Right atrium auricular region (tissue), 2 donors: ENCODE data around the gene GCK. TPM values are rescaled to one million over a fixed set of nuclear protein-coding genes. Genes with fewer than 3 reads are reported as not detected.
"Not testable (repeated sequence)": the region's sequence is repeated elsewhere in the genome, so short reads cannot be mapped to it uniquely, and the experiment has no call there.

Experiments
- DNase-seq: peaks from one replicate; pipeline ENCODE4 v3.0.0-alpha.2; 2019; ENCODE audit warnings: low spot score
- H3K27ac ChIP-seq, 2 donors: fragments of 200-600 bp; sonication (generic); 1 replicate in 1 of 2; 2 replicates in 1 of 2; pipeline ENCODE4 v1.5.1; 2016 to 2019
- H3K27me3 ChIP-seq, 2 donors: fragments of 200-600 bp; sonication (generic); one replicate each; pipeline versions ENCODE4 v1.5.1 to v1.6.0; 2017 to 2019
- H3K36me3 ChIP-seq: fragments of 200-600 bp; sonication (generic); one replicate; pipeline ENCODE4 v1.5.1; 2016
- H3K4me1 ChIP-seq, 2 donors: fragments of 200-600 bp; sonication (generic); one replicate each; pipeline versions ENCODE4 v1.5.1 to v1.6.0; 2017 to 2019
- H3K4me3 ChIP-seq, 2 donors: fragments of 200-600 bp; sonication (generic); 1 replicate in 1 of 2; 2 replicates in 1 of 2; pipeline ENCODE4 v1.5.1; 2017 to 2019; ENCODE audit warnings: mild to moderate bottlenecking in 1 of 2, moderate library complexity in 1 of 2
- H3K9me3 ChIP-seq, 2 donors: fragments of 200-600 bp; sonication (generic); one replicate each; pipeline ENCODE4 v1.5.1; 2019
- total RNA-seq, 2 donors: library from RNA; depleted of rRNA; stranded (reverse); fragments of >200 nt; gene quantifications; one replicate each; pipeline ENCODE4 v1.1.0, GENCODE V29; 2016
- TF ChIP-seq, protein P1 (sequence below), 2 donors: fragments of 200-600 bp; sonication (generic); IDR thresholded peaks; one replicate each; pipeline ENCODE4 v1.5.1; 2019; ENCODE audit warnings: antibody characterized with exemption in 2 of 2

The GCK gene
- total RNA-seq, 2 donors from 2014 or later: 11.1 to 21.0 TPM

- Histone ChIP-seq H3K4me3 (no peak overlapping the region), H3K27me3 (no peaks in the 10 kb centered on the region), H3K4me1 (peaks cover 0 to 46% of the 10 kb centered on the region in 2 donors), H3K9me3 (peaks cover 0 to 8% of the 10 kb centered on the region in 2 donors), H3K36me3 (no peaks in the 10 kb centered on the region), H3K27ac (peak overlapping the region in 1 of 2 donors; percentile 92)
- DNase-seq: no peak
- TF ChIP-seq, protein P1, sequence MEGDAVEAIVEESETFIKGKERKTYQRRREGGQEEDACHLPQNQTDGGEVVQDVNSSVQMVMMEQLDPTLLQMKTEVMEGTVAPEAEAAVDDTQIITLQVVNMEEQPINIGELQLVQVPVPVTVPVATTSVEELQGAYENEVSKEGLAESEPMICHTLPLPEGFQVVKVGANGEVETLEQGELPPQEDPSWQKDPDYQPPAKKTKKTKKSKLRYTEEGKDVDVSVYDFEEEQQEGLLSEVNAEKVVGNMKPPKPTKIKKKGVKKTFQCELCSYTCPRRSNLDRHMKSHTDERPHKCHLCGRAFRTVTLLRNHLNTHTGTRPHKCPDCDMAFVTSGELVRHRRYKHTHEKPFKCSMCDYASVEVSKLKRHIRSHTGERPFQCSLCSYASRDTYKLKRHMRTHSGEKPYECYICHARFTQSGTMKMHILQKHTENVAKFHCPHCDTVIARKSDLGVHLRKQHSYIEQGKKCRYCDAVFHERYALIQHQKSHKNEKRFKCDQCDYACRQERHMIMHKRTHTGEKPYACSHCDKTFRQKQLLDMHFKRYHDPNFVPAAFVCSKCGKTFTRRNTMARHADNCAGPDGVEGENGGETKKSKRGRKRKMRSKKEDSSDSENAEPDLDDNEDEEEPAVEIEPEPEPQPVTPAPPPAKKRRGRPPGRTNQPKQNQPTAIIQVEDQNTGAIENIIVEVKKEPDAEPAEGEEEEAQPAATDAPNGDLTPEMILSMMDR (IDR thresholded peaks at IDR 0.05): no peak
These were observed 62.1 kb downstream of the GCK start for GRCh38 chr7:44127161-44127560.

- H3K9me3 ChIP-seq, H3K27ac ChIP-seq, H3K4me3 ChIP-seq, DNase-seq, H3K36me3 ChIP-seq, H3K27me3 ChIP-seq: not testable (repeated sequence)
- H3K4me1 ChIP-seq: peaks cover 0 to 49% of the 10 kb centered on the region in 2 donors
These were observed 62.7 kb downstream of the GCK start for GRCh38 chr7:44126574-44126973.

DNA sequence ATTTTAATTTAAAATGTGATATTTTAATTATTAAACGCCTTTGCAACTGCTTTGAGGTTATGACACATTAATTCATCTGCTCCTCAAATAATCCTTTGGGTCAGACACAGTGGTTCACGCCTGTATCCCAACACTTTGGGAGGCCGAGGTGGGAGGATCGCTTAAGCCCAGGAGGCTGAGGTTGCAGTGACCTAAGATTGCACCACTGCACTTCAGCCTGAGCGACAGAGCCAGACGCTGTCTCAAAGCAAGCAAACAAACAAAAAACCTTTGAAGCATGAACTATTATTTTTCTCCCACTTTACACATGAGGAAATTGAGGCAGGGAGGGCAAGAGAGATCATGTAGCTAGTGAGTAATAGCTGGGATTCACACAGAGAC is 64.4 kb downstream of the GCK start:
- no peak overlapping the region for H3K27ac ChIP-seq
- H3K36me3 ChIP-seq: no peaks in the 10 kb centered on the region
- H3K4me1 ChIP-seq: peaks cover 0 to 49% of the 10 kb centered on the region in 2 donors
- no peak for DNase-seq
- H3K9me3 ChIP-seq: peaks cover 0 to 8% of the 10 kb centered on the region in 2 donors
- no peak overlapping the region for H3K4me3 ChIP-seq
- H3K27me3 ChIP-seq: no peaks in the 10 kb centered on the region
- TF ChIP-seq, protein P1 (IDR thresholded peaks at IDR 0.05): no peak

DNA sequence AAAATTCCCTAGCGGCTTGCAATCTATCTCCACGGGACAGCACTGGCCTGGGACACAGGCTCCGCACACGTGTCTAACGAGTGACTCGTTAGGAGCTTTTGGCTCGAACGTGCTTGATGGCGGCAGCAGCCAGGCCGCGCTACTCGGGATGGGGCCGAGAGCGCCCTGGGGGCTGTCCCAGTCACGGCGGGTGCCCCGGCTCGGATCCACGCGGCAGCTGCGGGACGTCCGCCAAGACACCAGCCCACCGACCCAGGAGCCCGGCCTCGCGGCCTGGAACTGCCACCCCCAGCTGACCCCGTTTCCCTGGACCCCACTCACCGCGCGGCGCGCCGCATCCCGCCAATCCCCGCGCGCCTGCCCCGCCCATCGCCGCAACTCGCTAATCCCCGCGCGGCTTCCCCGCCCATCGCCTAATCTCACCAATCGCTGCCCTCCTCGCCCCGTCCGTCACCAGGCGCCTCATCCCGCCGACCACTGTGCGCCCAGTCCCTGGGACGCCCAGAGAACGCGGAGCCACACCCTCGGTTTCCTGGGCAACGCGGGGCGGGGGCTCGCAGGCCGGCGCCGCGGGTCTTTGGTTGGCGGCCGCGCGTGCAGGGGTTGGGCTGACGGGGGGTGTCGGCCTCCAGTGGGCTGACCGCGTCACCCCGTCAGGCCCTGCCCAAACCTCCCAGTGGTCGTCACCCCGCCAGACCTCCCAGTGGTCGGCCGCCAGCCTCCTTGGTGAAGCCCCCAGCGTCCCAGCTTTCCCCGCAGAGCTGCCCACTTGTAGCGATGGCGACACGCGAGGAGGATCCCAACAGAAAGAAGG is 65.8 kb downstream of the GCK start, which contains the start of gene POLD2:
TSS of gene POLD2 (minus strand) at position 359 of the 814 bp plus-strand sequence. CDS start 1,495 bp downstream, outside the sequence.
- TF ChIP-seq, protein P1 (IDR thresholded peaks at IDR 0.05): peak in 1 of 2 donors; percentile 11
- Histone ChIP-seq H3K4me1 (peaks cover 0 to 48% of the 10 kb centered on the region in 2 donors), H3K9me3 (peaks cover 0 to 8% of the 10 kb centered on the region in 2 donors), H3K36me3 (no peaks in the 10 kb centered on the region), H3K4me3 (peak within 1 kb of the TSS; percentile 64 to 73), H3K27me3 (no peaks in the 10 kb centered on the region), H3K27ac (peak within 1 kb of the TSS; percentile 90 to 94)
- peak; percentile 99 for DNase-seq

DNA sequence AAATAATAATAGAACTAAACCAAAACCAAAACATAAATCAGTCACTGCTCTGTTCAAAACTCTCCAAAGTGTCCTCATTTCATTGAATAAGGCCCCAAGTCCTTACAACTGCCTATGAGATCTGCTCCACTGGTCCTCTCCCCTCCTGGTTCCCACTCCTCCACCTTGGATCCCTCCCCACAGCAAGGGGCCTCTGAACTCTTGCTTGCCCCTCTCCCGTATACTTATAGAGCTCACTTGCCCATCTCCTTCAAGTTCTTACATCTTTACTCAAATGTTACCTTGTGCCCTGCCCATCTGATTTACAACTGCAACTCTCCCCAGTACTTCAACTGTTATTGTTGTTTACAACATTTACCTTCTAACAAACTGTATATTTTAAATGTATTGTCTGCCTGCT is 66.7 kb downstream of the GCK start:
- Histone ChIP-seq H3K27me3 (no peaks in the 10 kb centered on the region), H3K4me1 (peaks cover 0 to 43% of the 10 kb centered on the region in 2 donors), H3K4me3 (peak overlapping the region; percentile 64 to 73), H3K36me3 (peaks cover 8% of the 10 kb centered on the region), H3K27ac (peak overlapping the region; percentile 90 to 94), H3K9me3 (peaks cover 0 to 8% of the 10 kb centered on the region in 2 donors)
- DNase-seq: no peak
- TF ChIP-seq, protein P1 (IDR thresholded peaks at IDR 0.05): no peak

- no peak overlapping the region for H3K4me3 ChIP-seq
These were observed 67.3 kb downstream of the GCK start for GRCh38 chr7:44121761-44122420.

More at GRCh38 chr7:44121761-44122420, 67.3 kb downstream of the GCK start:
- no peak for DNase-seq
- TF ChIP-seq, protein P1 (IDR thresholded peaks at IDR 0.05): no peak
- Histone ChIP-seq H3K9me3 (peaks cover 0 to 1% of the 10 kb centered on the region in 2 donors), H3K36me3 (peaks cover 15% of the 10 kb centered on the region), H3K27me3 (no peaks in the 10 kb centered on the region), H3K4me1 (peaks cover 0 to 43% of the 10 kb centered on the region in 2 donors), H3K27ac (peak overlapping the region; percentile 90 to 94)
